ENCODE measurements around the gene LMBRD1.

Gene LMBRD1

GRCh38 chr6:69630767-69631166 is 166.0 kb downstream of the LMBRD1 start:
- DNase-seq (ENCODE audit: low spot score): no peak

- no peak for DNase-seq (ENCODE audit: low spot score)
Measured at GRCh38 chr6:69627625-69628024, 169.2 kb downstream of the LMBRD1 start.

DNA sequence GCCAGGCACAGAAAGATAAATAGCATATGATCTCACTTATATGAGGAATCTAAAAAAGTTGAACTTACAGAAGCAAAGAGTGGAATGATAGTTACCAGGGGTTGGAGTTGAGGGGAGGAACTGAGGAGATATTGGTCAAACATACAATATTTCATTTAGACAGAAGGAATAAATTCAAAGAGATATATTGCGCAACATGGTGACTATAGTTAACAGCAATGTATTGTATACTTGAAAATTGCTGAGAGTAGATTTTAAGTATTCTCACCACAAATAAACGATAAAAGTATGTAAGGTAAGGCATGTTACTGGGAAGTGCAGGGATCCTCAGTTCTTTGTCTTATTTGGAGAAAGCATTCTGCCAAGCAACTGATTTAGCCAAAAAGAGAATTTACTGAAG is 171.9 kb downstream of the LMBRD1 start:
- DNase-seq (ENCODE audit: low spot score): no peak
